Measurements from ENCODE around the gene DPP8.
"Not testable (repeated sequence)": the region's sequence is repeated elsewhere in the genome, so short reads cannot be mapped to it uniquely, and the experiment has no call there.

DPP8 gene

GRCh38 chr15:65516997-65517865 lies at the start of gene DPP8:
TSS of gene DPP8 (minus strand) at chr15:65517689. CDS start at chr15:65512553, 5,136 bp downstream.
- DNase-seq (ENCODE audit: low spot score), result peak; percentile 90

GRCh38 chr15:65561934-65562333 lies 44.4 kb upstream of the DPP8 start:
- no peak for DNase-seq (ENCODE audit: low spot score)

GRCh38 chr15:65559941-65560340 lies 42.5 kb upstream of the DPP8 start:
- no peak for DNase-seq (ENCODE audit: low spot score)

- no peak for DNase-seq (ENCODE audit: low spot score)
These were observed 41.7 kb upstream of the DPP8 start for GRCh38 chr15:65558997-65559760.

GRCh38 chr15:65558336-65558735 lies 40.8 kb upstream of the DPP8 start:
- DNase-seq (ENCODE audit: low spot score), result no peak

GRCh38 chr15:65556622-65557021 lies 39.1 kb upstream of the DPP8 start:
- no peak for DNase-seq (ENCODE audit: low spot score)

GRCh38 chr15:65553691-65554090 lies 36.2 kb upstream of the DPP8 start:
- no peak for DNase-seq (ENCODE audit: low spot score)

DNA sequence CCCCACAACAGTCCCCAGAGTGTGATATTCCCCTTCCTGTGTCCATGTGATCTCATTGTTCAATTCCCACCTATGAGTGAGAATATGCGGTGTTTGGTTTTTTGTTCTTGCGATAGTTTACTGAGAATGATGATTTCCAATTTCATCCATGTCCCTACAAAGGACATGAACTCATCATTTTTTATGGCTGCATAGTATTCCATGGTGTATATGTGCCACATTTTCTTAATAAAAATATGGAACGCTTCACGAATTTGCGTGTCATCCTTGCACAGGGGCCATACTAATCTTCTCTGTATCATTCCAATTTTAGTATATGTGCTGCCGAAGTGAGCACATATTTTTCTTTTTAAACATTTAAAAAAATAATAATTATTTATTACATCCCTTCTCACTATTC lies 35.4 kb upstream of the DPP8 start:
- not testable (repeated sequence) for DNase-seq (ENCODE audit: low spot score)

DNA sequence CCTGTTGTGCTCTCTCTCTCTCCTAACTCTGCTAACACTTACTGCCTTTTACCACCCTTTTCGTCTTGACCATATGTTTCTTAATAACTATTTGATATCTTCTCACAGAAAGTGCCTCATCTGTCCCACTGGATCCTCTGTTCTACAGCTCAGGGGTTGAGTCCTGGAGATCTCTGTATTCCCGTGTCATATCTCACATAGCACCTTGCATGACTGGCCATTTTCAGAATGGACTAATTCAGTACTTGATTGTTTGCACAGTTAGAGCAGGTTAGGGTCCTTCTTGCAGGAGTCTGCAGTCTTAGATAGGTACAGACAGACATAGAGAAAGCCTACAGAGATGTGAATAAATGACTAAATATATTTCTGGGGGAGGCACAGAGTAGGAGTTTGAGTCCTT lies 33.7 kb upstream of the DPP8 start:
- DNase-seq (ENCODE audit: low spot score), result no peak

DNA sequence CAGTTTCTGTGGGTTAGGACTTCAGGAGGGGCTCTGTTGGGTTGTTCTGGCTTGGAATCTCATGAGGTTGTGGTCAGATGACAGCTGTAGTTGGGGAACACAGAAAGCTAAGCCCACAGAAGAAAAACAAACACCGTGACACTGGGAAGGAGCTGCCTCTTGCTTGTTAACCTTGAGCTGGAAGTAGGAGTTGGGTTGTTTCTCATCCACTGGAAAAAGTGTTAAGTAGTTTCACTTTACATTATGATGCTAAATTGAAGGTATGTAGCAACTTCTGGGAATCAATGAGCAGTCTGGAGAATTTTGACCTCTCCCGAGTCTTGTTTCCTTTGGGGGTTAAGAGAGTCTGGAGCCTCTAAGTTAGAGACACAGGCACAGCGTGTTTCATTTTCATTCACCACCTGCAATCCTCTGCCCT lies 33.2 kb upstream of the DPP8 start:
- no peak for DNase-seq (ENCODE audit: low spot score)

GRCh38 chr15:65549288-65549687 lies 31.8 kb upstream of the DPP8 start:
- not testable (repeated sequence) for DNase-seq (ENCODE audit: low spot score)

GRCh38 chr15:65547841-65548240 lies 30.4 kb upstream of the DPP8 start:
- DNase-seq (ENCODE audit: low spot score), result no peak

GRCh38 chr15:65541231-65541820 lies 23.8 kb upstream of the DPP8 start:
- no peak for DNase-seq (ENCODE audit: low spot score)

DNA sequence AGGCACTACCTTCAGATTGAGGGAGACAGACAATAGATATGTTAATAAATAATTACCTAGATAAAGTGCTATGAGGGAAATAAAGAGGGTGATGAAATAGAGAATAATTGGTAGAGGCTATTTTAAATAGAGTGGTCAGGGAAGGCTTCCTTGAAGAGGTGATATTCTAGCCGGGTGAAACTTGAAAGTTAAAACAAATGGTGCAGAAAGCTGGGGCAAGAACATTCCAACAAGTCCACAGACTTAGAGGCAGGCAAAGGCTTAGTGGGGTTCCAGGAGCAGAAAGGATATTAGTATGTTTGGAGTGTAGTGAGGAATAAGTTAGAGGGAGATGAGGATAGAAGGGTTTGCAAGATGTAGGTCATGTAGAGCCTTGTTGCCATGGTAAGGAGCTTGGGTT lies 22.8 kb upstream of the DPP8 start:
- no peak for DNase-seq (ENCODE audit: low spot score)

DNA sequence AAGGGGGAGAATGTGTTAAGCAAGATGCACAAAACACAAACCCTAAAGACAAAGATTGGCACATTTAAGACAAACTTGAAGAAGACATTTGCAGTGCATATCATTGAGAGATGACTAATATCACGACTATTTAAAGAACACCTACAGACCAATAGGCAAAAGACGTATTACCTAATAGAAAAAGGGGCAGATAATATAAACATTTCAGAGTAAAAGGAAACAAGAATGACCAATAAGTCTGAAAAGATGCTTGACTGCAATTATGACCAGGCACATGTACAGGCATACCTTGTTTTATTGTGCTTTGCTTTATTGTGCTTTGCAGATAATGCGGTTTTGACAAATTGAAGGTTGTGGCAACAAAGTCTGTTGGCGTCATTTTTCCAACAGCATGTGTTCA lies 17.7 kb upstream of the DPP8 start:
- no peak for DNase-seq (ENCODE audit: low spot score)

DNA sequence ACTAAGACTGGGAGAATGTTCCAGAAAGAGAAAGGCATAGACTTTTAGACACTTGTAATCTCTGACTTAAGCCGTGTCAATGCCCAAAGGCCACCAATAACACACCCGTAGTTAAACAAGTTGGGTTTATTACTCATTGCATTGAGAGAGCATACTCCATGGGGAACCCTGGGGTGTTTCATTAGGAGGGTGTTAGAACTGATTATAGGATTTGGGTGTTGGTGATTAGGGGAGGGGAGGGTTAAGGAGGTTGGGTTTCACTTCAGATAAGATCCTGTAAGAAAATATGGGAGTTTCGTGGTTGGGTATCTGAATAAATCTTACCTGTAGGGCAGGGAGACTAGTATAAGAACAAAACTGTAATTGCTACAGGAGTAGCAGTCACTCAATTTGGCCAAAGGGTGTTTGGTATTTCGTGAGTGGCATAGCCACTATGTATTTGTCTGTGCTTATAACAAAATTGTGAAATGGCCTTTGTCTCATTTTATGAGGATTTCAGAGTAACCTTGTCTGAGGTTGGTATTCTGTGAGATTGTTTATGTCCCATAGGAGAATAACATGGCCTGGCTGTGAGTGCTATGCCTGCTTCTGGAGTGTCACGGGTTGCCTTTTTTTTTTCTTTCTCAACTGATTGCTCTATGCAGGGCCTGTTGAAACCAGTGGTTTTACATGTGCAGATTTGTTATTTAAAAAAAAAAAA lies 15.7 kb upstream of the DPP8 start:
- no peak for DNase-seq (ENCODE audit: low spot score)

DNA sequence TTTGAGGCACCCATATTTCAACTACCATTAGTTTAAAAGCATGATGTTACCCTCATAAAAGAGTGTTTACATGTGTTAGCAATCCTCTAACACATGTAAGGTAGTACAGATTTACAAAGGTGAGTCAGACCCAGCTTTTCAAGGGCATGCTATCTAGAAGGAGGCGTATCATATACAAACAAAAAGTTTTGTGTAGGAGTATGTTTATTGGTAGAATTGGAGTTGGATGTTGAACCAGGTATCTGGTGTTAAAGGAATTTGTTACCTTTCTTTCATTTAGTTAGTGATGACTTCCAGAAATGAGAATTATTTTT lies 15.2 kb upstream of the DPP8 start:
- DNase-seq (ENCODE audit: low spot score), result no peak

DNA sequence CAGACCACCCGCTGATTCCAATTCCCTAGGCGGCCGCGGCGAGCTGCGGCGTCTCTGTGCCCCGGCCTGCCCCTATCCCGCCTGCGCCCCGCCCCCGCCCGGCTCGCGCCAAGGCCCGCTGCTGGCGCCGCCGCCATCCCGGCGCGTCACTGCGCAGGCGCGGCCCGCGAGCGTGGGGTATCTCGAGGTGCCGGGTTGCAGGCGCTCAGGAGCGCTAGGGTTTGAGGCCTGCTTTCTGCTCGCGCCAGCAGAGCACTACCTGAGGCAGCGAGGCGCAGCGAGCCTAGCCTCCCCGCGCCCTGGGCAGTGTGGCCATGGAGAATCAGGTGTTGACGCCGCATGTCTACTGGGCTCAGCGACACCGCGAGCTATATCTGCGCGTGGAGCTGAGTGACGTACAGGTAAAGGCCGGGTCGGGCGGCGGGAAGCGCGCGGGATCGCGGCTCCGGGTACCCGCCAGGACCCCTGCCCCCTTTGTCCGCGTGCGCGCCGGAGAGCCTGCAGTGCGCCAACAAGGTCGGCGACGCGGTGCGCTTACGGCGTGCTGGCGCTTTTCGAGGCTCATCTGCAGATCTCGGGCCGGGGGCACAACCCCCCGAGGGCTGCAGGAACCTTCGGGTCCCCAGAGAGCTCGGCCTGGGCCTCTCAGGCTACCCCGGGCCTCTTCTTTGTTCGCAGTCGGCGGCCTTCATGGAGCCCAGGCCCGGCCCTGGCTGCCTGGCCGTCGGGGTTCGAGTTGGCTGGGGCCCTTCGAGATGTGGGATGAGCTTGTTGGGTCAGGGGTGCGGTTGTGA lies 13.0 kb upstream of the DPP8 start, which contains the start of gene HACD3:
Gene HACD3, plus strand, starts transcription at position 146 of the 794 bp plus-strand sequence. Its CDS starts 169 bp downstream, at position 315.
- peak; percentile 96 for DNase-seq (ENCODE audit: low spot score)

DNA sequence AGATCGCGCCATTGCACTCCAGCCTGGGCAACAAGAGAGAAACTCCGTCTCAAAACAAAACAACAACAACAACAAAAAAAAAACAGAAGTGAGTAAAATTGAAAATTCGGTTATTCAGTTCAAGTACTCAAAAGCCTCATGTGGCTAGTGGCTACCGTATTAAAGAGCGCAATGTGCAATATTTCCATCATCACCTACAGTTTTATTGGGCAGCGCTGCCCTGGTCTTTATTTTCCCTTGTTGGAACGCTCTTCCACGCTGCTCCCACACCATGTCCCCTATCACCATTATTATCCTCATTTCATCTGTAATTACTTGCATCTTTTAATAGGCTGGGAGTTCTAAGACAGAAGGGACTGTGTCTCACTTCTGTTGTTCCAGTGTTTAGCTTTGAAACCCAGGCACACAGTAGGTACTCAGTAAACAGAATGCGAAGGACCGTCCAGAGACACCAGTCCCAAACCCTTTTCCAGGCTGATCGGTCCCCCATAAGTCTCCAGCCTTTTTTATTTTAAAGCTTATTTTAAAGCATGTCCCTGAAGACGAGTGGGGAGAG lies 12.4 kb upstream of the DPP8 start:
- no peak for DNase-seq (ENCODE audit: low spot score)

- no peak for DNase-seq (ENCODE audit: low spot score)
These were observed 11.1 kb upstream of the DPP8 start for GRCh38 chr15:65528461-65529060.

DNA sequence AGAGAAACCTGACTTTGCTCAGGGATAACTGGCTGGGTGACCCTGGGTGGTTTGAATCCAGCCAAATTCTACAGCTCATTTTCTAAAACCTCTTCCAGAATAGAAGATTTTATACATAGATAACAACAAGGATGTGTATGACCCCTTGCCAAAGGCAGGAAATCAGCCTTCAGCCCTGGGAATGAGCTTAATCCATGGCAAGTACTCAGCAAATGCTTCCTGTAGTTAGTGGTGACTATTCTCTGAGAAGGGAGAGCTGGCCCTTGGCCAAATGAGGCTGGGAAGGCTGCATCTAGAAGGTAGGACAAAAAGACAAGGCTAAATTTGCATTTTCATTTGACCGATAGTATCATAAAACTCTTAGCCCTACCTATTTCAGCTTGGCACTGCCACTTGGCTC lies 8.1 kb upstream of the DPP8 start:
- no peak for DNase-seq (ENCODE audit: low spot score)
